HG03521 (cell line): Measurements from ENCODE around the gene CUZD1.

Source experiments
- ATAC-seq: cut with Tn5 transposase; IDR thresholded peaks from one replicate; pipeline ENCODE4 v1.9.1; 2021; ENCODE audit warnings: mild to moderate bottlenecking, moderate library complexity; ENCODE audit not compliant: unreplicated experiment

CUZD1 gene

GRCh38 chr10:122856902-122857301 lies 11.2 kb upstream of the CUZD1 start:
- ATAC-seq, result no peak

DNA sequence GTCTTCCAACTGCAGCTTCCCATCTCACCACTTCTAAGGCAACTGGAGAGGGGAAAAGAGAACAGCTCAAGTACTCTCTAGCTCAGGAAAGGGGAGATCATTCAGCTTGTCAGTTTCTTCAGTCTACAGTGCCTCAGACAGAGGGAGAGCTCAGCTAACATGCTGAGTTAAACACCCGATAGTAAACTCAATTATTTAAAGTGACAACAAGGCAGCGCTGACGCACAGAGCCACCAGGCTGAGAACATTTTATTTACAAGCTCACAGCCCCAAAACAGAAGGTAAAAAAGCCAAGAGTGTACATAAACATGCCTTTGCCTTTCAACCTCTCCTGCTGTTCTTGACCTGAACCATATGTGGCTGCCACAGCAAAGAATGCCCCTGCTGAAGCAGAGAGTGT lies 10.1 kb upstream of the CUZD1 start:
- ATAC-seq, result no peak

DNA sequence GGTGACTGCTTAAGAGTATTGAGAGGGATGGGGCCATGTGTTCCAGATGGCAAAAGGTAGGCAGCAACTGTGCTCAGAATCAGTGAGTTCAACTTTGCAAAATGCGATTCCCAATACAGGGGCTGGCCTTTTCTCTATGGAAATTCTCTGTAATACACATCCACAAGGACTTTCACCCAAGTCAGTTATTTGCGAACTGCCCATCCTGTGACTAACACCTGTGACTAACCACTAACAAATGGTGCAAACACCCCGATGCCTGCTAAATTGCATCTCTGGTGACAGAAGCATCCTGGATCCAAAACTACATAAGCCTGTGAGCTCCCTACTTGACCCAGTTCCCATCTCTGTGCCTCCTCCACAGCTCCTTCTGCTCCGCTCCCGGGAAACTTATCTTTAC lies 9.0 kb upstream of the CUZD1 start:
- ATAC-seq, result no peak

- no peak for ATAC-seq
These were observed 8.1 kb upstream of the CUZD1 start for GRCh38 chr10:122853665-122854313.

- no peak for ATAC-seq
These were observed 6.6 kb upstream of the CUZD1 start for GRCh38 chr10:122852261-122852660.

DNA sequence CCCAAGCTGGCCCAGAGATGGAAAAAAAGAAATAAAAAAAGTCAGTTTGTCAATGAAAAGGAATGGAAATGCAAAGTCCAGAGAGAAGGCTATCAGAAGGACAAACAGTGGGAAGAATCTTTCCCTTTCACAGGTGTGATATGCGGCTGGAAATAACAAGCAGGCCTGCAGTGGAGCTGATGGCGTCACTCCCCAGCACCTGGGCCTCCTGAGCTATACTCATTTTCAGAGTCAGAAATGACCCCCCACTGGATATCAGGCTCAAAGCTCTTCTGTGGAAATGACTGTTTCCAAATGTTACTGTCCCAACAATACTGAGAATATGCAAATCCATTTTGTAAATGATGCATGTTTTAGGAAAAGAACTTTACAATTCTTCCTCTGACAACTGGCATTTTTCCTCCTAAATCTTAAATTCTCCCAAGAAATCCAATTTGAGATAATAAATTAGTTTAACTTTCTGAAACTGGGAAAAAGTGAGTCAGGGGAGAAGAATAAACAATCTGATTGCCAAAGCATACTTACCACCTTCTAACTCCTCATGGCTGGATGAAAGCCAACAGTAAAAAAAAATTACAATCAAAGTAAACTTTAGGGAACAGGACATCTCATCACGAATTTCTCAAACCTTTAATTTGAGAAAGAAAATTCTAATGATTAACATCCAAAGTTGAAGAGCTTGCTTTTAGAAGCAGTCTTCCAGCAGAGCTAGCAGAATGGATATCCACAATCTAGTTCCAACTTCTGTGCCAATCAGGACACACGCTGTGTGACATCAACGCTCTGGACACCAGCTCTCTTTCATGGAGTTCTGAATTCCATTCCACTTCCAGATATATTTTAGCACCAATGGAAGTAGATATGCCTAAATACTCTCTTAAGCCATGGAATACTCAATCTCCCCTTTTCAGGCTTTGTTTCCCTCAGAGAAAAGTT lies 5.3 kb upstream of the CUZD1 start:
- no peak for ATAC-seq

GRCh38 chr10:122849900-122850605 lies 4.4 kb upstream of the CUZD1 start:
- ATAC-seq, result no peak

DNA sequence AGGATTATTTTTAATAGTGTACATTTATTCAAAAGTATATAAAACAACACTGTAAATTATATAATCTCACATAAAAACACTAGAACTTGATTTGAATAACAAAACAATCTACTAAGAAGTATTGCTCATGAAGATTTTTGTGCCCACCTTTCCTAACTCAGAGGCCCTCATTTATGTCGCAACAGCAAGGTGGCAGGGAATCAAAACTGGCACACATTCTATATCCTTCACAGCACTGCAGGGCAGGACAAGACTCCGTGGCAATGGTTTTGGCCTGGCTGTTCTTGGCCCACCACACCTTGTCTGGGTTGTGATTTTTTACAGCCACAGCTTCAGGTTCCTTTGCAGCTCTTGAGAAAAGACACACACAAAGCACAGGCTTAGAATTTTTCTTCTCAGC lies 3.4 kb upstream of the CUZD1 start:
- ATAC-seq, result no peak

- no peak for ATAC-seq
These were observed 2.3 kb upstream of the CUZD1 start for GRCh38 chr10:122847782-122848604.

GRCh38 chr10:122844146-122844545 lies 1.5 kb downstream of the CUZD1 start:
- no peak for ATAC-seq

DNA sequence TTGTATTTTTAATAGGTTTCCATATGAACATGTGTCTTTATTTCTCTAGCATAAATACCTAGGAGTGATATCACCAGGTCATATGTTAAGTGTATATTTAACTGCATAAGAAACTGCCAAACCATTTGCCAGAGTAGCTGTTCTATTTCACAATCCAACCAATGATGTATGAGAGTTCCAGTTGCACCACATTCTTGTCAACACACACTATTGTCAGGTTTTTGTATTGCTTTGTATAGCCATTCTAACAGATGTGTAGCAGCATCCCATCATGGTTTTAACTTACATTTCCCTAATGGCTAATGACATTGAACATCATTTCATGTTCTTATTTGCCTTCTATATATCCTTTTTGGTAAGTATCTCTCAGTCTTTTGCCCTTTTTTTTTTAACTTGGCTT lies 4.1 kb downstream of the CUZD1 start:
- ATAC-seq, result no peak

DNA sequence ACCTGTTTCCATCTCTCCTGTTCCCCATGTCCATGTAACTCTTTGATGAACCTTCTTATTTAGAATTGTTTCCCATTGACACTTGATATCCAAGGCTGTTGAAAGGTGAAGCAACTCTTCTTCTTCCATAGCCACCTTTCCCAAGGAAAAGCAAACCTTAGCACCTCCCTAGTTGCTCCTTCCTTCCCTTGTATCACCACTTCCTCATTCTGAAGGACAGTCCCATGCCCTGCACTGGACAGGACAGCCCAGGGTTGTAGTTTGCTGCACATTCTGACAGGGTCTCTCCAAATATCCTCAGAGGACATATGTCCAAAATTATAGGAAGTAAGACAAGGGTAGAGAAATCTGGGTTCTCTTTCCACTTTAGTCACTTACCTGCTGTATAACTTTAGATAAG lies 6.2 kb downstream of the CUZD1 start:
- ATAC-seq, result no peak

DNA sequence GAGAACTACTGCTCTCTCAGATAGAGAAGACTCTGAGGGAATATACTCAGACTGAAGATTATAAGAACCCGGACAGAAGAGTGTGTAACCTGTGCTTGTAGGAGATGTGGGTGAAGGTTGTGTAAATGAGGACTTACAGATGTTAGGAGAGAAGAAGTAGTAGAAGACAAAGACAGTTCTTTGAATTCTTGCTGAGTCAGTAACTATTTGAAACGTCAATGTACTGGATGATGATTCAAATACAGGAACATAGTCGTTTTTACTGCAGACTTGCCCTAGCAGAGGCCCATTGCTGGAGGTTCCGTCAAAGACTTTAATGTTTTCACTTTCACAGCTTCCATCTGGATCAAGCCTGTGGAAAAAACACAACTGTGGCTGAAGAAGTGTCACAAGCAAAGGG lies 6.8 kb downstream of the CUZD1 start:
- ATAC-seq, result no peak

DNA sequence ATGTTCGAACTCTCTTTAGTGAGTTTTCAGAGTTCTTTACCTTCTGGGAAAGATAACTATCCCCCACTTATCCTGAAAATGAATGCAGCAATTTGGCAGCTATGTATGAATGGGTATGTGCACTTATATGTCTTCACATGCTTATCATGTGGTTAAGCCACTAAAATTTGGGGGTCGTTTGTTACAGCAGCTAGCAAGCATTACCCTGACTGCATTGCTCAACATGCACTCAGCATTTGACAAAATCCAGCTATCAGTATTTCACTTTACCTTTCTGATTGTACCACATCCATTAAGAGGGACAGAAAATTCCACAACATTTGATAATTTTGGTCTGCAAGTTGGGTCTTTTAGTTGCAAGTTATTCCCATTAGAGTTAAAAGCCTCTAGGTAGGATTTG lies 9.7 kb downstream of the CUZD1 start:
- ATAC-seq, result no peak

DNA sequence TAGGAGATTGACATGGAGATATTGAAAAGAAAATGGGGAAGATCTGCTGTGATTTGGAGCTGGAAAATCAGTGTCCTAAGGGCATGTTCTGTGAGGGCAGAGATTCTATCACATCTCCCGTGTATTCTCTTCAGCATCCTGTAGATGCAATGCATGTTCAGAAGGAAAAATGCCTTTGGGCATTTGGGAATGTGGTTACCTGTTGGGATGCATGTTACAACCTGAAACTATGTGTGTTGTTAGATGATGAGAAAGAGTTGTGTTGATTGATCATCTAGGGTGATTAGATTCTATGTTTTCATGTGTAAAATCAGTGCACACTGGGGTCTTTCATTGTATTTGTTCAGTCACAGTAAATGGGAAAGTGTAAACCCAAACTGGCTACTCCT lies 14.7 kb downstream of the CUZD1 start:
- ATAC-seq, result no peak

- ATAC-seq, result no peak
These were observed 15.2 kb downstream of the CUZD1 start for GRCh38 chr10:122830273-122830964.

- ATAC-seq, result no peak
These were observed 16.2 kb downstream of the CUZD1 start for GRCh38 chr10:122829454-122829853.

- ATAC-seq, result no peak
These were observed 16.9 kb downstream of the CUZD1 start for GRCh38 chr10:122828716-122829255.

DNA sequence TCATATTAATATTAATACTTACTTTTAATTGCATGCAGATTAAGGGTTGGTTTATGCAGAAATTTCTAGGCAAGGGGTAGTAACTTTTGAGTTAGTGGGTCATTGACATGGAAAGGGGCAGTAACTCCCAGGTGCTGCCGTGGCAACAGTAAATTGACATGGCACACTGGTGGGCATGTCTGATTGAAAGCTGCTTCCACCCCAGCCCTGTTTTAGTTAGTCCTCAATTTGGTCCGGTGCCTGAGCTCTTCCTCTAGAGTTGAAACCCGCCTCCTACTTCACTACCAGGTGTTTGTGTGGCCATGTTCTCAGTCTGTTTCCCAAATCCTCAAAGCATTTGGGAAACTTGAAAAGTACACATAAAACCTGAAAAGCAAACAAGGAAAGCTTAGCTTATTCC lies 18.4 kb downstream of the CUZD1 start:
- no peak for ATAC-seq
